Measurements from ENCODE around the gene PUM2. TPM values are rescaled to one million over a fixed set of nuclear protein-coding genes. Genes with fewer than 3 reads are reported as not detected.

Gene PUM2
- total and polyA plus RNA-seq, 2 of the 8 experiments (the other 6 are each of a cell fraction or from before 2014, with no cell fraction given), result 46.6 to 114 TPM

DNA sequence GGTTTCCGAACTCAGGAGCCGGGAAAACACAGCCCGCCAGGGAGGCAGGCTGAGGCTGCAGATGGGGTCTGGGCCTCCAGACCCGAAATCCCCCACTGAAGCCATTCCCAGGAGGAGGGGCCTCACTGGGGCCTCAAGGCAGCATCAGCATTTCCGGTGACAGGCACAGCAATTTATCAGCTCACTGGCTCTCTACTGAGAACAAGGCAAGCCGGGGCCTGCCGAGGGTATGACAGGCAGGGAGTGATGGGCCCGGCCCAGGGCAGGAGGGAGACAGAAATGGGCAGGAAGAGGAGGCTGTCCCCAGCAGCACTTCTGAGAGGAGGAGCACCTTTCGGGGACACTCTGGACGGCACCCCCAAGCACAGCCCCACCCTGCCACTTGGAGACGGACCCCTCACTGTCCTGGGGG lies 138.2 kb downstream of the PUM2 start (continued):
- no peak for TF ChIP-seq KDM1A (IDR thresholded peaks at IDR 0.05; ENCODE audit: borderline replicate concordance, low read length)

All from H1 (cell line).